ENCODE results near the gene XXYLT1. TPM values are rescaled to one million over a fixed set of nuclear protein-coding genes. Genes with fewer than 3 reads are reported as not detected.
A peak's percentile ranks its signal among the peaks of the same experiment; 100 is the strongest.

XXYLT1 gene
- total RNA-seq, 4 donors from 2014 or later: 9.8 to 14.6 (median 13.9) TPM

GRCh38 chr3:195204360-195205163, 66.4 kb downstream of the XXYLT1 start:
- 21 to 41% methylated on average over 13 of the region's 13 CpGs for WGBS, 2 donors
- Histone ChIP-seq H3K27ac (peak overlapping the region in 2 of 3 donors; percentile 25 to 39), H3K36me3 (no peaks in the 10 kb centered on the region), H3K27me3 (no peaks in the 10 kb centered on the region), H3K4me3 (replicated peaks in 1 of 3) (no peak overlapping the region), H3K4me1 (peaks cover 20 to 35% of the 10 kb centered on the region in 2 donors), H3K9me3 (no peaks in the 10 kb centered on the region)
- intact Hi-C loops (cut with DNase I): no loop called here
- peak; percentile 67 to 77 for DNase-seq
- no peak for TF ChIP-seq POLR2A (IDR thresholded peaks at IDR 0.05)
- TF ChIP-seq CTCF (IDR thresholded peaks at IDR 0.05): no peak

GRCh38 chr3:195203606-195204005, 67.4 kb downstream of the XXYLT1 start:
- no peak for DNase-seq
- 95 to 98% methylated on average over 6 of the region's 6 CpGs for WGBS, 2 donors
- Histone ChIP-seq H3K36me3 (no peaks in the 10 kb centered on the region), H3K27me3 (no peaks in the 10 kb centered on the region), H3K9me3 (no peaks in the 10 kb centered on the region), H3K4me1 (peaks cover 15 to 27% of the 10 kb centered on the region in 2 donors), H3K4me3 (replicated peaks in 1 of 3) (no peak overlapping the region), H3K27ac (no peak overlapping the region)
- intact Hi-C loops (cut with DNase I): no loop called here
- TF ChIP-seq POLR2A (IDR thresholded peaks at IDR 0.05) (no peak), CTCF (IDR thresholded peaks at IDR 0.05) (no peak)

- DNase-seq: no peak
- Histone ChIP-seq H3K4me1 (peaks cover 15 to 21% of the 10 kb centered on the region in 2 donors), H3K36me3 (no peaks in the 10 kb centered on the region), H3K27ac (no peak overlapping the region), H3K27me3 (no peaks in the 10 kb centered on the region), H3K4me3 (replicated peaks in 1 of 3) (no peak overlapping the region), H3K9me3 (no peaks in the 10 kb centered on the region)
- TF ChIP-seq CTCF (IDR thresholded peaks at IDR 0.05): no peak
- no peak for TF ChIP-seq POLR2A (IDR thresholded peaks at IDR 0.05)
- WGBS, 2 donors: 91% methylated on average over 3 of the region's 3 CpGs
- intact Hi-C loops (cut with DNase I): no loop called here
Measured at GRCh38 chr3:195201295-195201694, 69.7 kb downstream of the XXYLT1 start.

GRCh38 chr3:195200010-195200822, 70.7 kb downstream of the XXYLT1 start:
- intact Hi-C loops (cut with DNase I): no loop called here
- no peak overlapping the region for H3K4me3 ChIP-seq (replicated peaks in 1 of 3)
- H3K4me1 ChIP-seq: peaks cover 14 to 17% of the 10 kb centered on the region in 2 donors
- TF ChIP-seq POLR2A (IDR thresholded peaks at IDR 0.05) (no peak), CTCF (IDR thresholded peaks at IDR 0.05) (no peak)
- no peak overlapping the region for H3K27ac ChIP-seq
- 97% methylated on average over 14 of the region's 14 CpGs for WGBS, 2 donors
- DNase-seq: no peak
- H3K36me3 ChIP-seq: no peaks in the 10 kb centered on the region
- H3K9me3 ChIP-seq: no peaks in the 10 kb centered on the region
- no peaks in the 10 kb centered on the region for H3K27me3 ChIP-seq
